Nephron progenitor cell (in vitro differentiated cells): ENCODE measurements around the gene PABPN1L.
A peak's percentile ranks its signal among the peaks of the same experiment; 100 is the strongest.

Source experiments
- DNase-seq: peaks from one replicate; pipeline ENCODE4 v3.0.0; 2021
- H3K27ac Mint-ChIP-seq: 2 replicates; pipeline ENCODE4 v1.8.0; 2021; ENCODE audit warnings: mild to moderate bottlenecking, moderate library complexity, mixed read lengths
- H3K27me3 Mint-ChIP-seq: 2 replicates; pipeline ENCODE4 v1.8.0; 2021; ENCODE audit warnings: mild to moderate bottlenecking, low read depth, mixed read lengths; ENCODE audit not compliant: poor library complexity
- H3K36me3 Mint-ChIP-seq: 2 replicates; pipeline ENCODE4 v1.8.0; 2021; ENCODE audit warnings: low read depth, mixed read lengths
- H3K4me1 Mint-ChIP-seq: 2 replicates; pipeline ENCODE4 v1.8.0; 2021; ENCODE audit warnings: mixed read lengths
- H3K4me3 Mint-ChIP-seq: 2 replicates; pipeline ENCODE4 v1.8.0; 2021; ENCODE audit warnings: mild to moderate bottlenecking, moderate library complexity, mixed read lengths
- H3K9me3 Mint-ChIP-seq: 2 replicates; pipeline ENCODE4 v1.8.0; 2021; ENCODE audit warnings: mild to moderate bottlenecking, moderate library complexity, mixed read lengths
- CTCF ChIP-seq: fragments of 200-600 bp; sonication (generic); IDR thresholded peaks from 2 replicates; pipeline ENCODE4 v1.5.0; 2021; ENCODE audit warnings: antibody characterized with exemption

Gene PABPN1L

DNA sequence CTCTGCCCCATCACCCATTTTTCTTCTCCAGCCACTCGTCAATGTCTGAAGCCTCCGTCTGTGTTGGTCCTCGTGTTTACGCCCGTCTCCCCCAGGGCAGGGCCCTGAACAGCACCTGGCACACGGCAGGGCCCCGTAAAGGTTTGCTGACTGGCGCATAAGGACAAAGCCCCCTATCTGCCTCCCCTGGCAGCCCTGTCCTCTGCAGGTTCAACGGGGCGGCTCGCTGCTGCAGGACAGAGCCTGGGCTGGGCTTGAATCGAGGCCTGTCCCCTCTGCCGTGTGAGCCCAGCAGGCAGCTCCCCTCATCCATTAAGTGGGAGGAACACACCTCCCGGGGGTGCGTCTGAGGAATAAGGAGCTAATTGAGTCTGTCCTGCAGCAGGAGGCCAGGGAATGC lies 46.1 kb upstream of the PABPN1L start:
- H3K9me3 Mint-ChIP-seq: no peaks in the 10 kb centered on the region
- peaks cover 50% of the 10 kb centered on the region for H3K4me1 Mint-ChIP-seq
- DNase-seq: no peak
- no peak for TF ChIP-seq CTCF
- H3K27me3 Mint-ChIP-seq: peaks cover 13% of the 10 kb centered on the region
- H3K4me3 Mint-ChIP-seq: no peak overlapping the region
- H3K27ac Mint-ChIP-seq: no peak overlapping the region
- no peaks in the 10 kb centered on the region for H3K36me3 Mint-ChIP-seq

- Mint-ChIP-seq H3K27ac (no peak overlapping the region), H3K9me3 (no peaks in the 10 kb centered on the region), H3K4me3 (no peak overlapping the region), H3K4me1 (peaks cover 44% of the 10 kb centered on the region), H3K36me3 (no peaks in the 10 kb centered on the region), H3K27me3 (peaks cover 13% of the 10 kb centered on the region)
- no peak for TF ChIP-seq CTCF
- DNase-seq: no peak
Measured at GRCh38 chr16:88911946-88912310, 45.5 kb upstream of the PABPN1L start.

GRCh38 chr16:88911136-88911945 lies 44.9 kb upstream of the PABPN1L start:
- Mint-ChIP-seq H3K36me3 (no peaks in the 10 kb centered on the region), H3K27ac (no peak overlapping the region), H3K9me3 (no peaks in the 10 kb centered on the region), H3K4me1 (peaks cover 38% of the 10 kb centered on the region), H3K27me3 (peaks cover 14% of the 10 kb centered on the region), H3K4me3 (no peak overlapping the region)
- no peak for TF ChIP-seq CTCF
- DNase-seq: peak; percentile 39

DNA sequence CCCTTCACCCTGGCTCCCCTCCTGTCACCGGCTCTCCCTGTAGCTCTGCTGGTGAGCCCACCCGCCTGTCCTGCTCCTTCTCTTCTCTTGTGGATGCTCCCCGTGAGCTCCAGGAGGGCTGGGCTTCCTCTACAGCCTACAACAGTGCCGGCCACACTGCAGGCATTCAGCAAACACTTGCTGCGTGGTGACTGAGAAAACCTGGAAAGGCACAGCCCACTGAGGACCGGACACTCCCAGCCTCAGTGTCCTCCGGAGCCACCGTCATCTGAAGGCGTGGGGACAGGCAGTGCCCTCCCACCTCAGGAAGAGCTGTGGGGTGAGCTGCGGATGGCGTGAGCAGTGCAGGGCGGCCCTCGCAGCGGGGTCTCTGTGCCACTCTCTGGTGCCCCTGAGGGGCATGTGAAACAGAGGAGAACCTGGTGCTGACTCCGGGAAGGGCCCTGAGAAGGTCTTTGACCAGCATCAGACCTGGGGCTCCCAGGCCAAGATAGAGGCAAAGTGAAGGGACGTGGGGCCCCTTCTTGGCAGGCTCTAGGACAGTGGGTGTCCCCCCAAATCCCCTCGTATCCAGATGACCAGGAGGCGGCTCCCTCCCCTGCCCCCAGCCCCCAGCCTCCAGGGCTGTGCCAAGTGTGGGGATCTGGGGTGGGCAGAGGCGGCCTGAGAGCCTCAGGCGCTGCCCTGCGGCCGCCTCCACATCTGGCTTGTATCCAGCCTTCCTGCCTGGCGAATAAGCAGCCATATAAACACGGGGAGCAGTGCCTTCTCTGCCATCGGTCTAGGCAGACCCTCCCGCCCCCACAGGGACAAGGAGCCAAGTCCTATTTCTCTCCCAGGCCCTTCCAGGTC lies 44.0 kb upstream of the PABPN1L start:
- Mint-ChIP-seq H3K4me1 (peaks cover 31% of the 10 kb centered on the region), H3K36me3 (no peaks in the 10 kb centered on the region), H3K9me3 (no peaks in the 10 kb centered on the region), H3K27ac (no peak overlapping the region), H3K27me3 (peaks cover 13% of the 10 kb centered on the region), H3K4me3 (no peak overlapping the region)
- no peak for DNase-seq
- TF ChIP-seq CTCF: no peak

DNA sequence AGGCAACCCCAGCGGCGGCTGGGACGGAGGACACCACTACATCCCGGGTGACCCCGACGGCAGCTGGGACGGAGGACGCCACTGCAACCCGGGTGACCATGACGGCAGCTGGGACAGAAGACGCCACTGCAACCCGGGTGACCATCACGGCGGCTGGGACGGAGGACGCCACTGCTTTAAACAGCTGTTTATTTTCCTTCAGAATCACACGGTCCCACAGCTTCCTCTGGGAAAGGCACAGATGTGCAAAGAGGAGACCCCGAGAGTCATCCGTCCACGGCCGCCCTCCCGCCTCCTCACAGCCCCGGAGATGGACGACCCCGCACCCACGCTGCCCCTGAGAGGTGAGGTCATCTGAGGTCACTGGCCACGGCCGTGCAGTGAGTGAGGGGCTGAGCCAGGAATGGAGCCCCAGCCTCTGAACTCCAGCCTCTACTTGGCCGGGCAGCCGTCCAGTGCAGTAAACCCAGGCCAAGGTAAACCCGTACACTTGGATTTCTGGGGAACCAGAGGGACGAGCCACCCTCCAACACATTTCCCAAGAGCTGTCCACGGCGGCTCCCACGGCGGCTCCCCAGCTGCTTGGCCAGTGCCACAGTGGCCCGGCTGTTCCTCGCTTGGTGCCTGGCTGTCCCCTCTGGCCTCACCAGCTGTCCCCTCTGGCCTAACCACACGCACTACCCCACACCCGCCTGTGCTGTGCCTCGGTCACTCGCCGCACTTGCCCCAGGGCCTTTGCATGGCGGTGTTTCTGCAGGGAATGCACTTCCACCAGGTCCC lies 43.2 kb upstream of the PABPN1L start:
- peaks cover 31% of the 10 kb centered on the region for H3K4me1 Mint-ChIP-seq
- peaks cover 13% of the 10 kb centered on the region for H3K27me3 Mint-ChIP-seq
- no peaks in the 10 kb centered on the region for H3K36me3 Mint-ChIP-seq
- no peak for TF ChIP-seq CTCF
- no peaks in the 10 kb centered on the region for H3K9me3 Mint-ChIP-seq
- no peak overlapping the region for H3K27ac Mint-ChIP-seq
- H3K4me3 Mint-ChIP-seq: no peak overlapping the region
- no peak for DNase-seq
